Hematopoietic multipotent progenitor cell (in vitro differentiated cells): Measurements from ENCODE around the gene DCAF17. TPM values are rescaled to one million over a fixed set of nuclear protein-coding genes. Genes with fewer than 3 reads are reported as not detected.
"Not testable (repeated sequence)": the region's sequence is repeated elsewhere in the genome, so short reads cannot be mapped to it uniquely, and the experiment has no call there.

Experiments used
- DNase-seq, 3 donors: peaks; one replicate each; pipeline ENCODE4 v3.0.0-alpha.2; 2011 to 2015; ENCODE audit warnings: low read depth in 2 of 3, low spot score in 2 of 3
- total RNA-seq: library from RNA; depleted of rRNA; stranded (reverse); fragments of >200 nt; gene quantifications from one replicate; pipeline ENCODE4 v1.2.3, GENCODE V29; 2012

Gene DCAF17
- total RNA-seq, 1 donor = 14.8 TPM

DNA sequence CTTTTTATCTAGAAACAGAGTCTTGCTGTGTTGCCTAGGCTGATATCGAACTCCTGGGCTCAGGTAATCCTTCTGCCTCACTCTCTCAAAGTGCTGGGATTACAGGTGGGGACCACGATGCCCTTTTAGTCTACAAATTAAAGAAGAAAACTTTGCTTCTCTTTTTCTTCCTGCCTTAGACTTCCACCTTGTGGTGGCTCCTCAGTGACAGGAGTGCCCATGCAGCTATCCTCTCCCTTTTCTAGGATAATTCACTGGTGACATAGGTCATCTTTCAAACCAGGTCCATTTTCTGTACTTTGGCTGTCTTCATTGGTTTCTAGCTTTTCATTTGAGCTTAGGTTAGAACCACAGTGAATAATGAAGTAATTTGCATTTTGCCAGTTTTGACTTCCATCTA is 13.6 kb downstream of the DCAF17 start:
- DNase-seq = peak in 1 of 3 donors; percentile 26

DNA sequence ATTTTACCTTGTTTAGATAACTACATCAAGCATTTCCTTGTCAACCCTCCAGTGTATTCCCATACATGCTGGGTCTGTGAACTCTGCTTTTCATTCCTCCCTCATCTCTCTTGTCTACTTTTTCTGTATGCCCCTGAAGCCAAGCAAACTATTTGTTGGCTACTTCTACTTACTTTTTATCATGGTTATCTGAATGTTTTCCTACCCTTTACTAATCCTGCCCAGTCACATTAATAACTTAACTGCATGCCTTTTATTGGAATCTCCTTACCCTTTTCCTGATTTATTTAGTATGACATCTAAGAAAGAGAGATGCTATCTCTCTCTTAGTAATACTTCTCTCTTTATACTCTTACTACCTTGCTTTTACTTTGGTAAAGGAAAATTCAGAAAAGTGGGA is 17.0 kb downstream of the DCAF17 start:
- no peak for DNase-seq

DNA sequence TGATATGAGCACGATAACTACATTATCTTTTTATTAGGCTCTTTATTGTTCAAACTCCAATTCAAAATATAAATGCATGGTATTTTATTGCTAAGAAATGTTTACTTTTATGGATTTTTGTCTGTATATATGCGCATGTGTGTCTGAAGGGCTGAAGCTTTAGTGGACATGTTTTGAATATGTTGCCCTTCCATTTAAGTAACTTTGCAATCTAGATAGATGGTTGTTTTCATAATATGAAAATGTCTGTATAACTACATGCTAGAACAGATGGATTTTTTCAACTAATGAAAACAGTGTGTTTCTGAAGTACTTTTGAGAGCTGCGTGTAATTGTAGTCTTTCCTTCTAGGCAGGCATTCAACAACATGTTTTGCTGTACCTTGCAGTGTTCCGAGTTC is 18.7 kb downstream of the DCAF17 start:
- no peak for DNase-seq

DNA sequence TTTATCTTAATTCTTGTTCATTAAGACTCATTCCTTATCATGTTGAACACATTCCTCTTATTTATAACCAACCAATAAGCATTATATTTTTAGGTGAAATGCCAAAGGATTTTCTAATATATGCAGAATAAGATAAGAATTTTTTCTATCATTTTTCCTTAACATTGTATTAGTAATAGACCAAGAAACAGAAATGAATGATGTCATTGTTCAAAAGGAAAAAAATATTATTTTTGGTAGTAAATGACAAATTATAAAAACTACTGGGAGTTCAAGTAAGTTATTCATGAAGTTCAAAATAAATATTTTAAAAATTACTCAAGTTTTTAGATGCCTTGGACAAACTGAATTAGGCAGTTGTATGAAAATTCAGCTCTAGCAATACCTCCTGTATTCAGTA is 25.5 kb downstream of the DCAF17 start:
- no peak for DNase-seq

DNA sequence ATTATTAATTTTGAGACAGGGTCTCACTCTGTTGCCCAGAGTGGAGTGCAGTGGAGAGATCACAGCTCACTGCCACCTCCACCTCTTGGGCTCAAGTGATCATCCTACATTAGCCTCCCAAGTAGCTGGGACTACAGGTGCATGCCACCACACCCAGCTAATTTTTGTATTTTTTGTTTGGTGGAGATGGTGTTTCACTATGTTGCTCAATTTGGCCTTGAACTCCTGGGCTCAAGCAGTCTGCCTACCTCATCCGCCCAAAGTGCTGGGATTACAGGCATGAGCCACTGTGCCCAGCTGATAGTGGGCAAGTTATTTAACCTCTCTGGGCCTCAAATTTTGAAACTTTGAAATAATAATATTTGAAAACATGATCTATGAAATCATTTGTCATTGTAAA is 26.5 kb downstream of the DCAF17 start:
- DNase-seq = no peak

DNA sequence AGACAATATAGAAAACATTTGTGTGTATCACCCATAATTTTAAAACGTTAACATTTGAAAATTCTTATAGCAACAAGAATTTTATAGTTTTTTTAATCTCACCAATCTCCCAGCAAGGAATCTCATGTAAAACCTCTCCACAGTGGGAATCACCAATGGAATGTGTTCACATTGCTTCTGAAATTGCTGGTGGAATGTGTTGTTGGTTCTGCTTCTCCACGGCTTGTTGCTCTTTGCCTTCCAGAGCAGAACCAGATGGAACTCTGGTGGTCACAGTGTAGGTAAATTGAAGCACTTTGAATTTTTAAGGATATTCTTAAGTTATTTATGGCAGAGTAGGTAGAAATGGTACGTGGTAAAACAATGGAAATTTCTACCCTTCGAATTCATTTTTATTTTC is 35.1 kb downstream of the DCAF17 start:
- DNase-seq = no peak

DNA sequence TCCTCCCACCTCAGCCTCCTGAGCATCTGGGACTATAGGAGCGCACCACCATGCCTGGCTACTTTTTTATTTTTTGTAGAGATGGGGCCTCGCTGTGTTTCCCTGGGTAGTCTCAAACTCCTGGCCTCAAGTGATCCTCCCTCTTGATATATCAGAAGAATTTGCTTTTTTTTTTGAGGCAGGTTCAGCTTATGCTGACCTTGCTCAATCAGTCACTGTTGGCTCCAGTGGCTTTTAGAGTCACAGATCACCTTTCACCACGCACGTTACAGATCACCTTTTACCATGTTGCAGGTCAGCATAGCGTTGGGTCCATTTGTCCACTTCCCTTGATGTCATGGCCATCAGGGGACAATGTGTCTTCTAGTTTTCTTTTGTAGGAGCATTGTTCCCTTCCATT is 36.1 kb downstream of the DCAF17 start:
- no peak for DNase-seq

DNA sequence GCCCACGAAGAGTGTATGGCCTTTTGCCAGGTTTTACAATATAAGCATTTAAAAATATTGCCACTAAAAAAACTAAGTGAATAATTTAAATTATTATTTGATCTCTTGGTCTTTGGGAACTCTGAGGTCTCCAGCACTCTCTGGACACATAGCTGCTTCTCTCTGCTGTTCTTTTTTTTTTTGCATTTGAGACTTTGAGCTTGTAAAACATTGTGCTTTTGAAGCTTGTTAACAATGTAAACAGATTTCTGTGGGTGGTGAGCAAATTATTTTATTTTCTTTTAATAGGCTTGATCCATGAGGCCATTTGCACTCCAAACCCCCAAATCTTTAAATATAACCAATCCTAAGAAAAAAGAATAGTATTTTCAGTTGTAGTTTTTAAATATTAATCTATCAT is 42.0 kb downstream of the DCAF17 start:
- DNase-seq = no peak

DNA sequence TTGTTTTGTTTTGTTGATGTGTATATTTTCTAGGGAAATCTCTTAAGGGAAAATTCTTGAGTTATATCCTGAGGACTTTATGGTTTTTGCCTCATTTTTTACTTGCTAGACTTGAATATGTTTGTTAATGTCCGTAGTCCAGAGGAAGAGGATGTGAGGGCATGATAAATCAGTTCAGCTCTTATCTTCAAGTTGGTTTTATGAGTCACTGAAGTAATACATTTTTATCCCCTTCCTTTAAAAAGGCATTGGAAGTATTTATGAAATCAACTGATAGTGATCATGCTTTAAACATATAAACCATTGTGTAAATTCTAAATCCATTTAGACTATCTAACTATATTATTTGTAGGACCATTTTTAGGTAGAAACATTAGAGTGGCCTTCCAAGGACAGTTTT is 44.3 kb downstream of the DCAF17 start:
- no peak for DNase-seq

DNA sequence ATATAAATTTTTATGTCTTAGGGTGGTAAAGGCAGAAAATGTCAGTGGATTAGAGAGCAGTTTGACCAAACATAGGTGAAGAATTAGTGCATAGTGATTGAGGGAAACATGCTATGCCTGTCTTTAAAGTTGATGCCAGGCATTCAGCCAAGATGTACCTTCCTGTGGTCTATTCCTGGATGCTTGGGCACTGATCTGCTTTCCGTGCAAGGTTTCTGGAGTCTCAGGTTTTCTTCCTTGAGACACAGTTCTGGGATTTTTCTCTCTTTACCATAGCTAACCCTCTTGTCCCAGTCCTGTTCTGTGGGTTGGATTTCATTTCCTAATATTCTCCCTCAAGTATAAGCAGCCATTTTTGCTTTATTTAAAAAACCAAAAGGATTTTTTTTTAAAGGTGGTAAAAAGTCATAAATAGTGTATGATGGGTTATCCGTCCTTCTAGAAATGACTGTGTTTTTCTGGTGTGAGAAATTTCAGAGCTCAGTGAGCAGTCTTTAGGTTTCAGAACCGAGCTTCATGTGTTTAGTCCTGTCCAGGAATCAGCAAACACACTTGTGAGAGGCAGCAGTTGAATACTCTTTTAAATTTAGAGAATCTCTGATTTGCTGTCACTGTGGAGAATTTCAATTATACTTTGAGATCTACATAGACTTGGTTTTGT is 45.3 kb downstream of the DCAF17 start:
- no peak for DNase-seq

DNA sequence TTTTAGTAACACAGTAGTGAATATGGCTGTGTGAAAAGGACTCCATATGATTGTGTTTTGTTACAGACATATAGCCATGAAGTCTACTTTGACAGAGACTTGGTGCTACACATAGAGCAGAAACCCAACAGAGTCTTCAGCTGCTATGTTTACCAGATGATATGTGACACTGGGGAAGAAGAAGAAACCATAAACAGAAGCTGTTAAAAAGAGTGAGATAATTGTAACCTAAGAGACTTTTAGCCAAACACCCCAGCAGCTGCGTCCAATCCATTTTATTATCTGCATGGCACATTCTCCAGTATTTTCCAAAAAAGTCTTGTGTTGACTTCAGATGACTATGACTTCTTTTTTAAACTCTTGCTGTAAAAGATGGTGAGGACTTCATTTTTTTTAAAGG is 46.9 kb downstream of the DCAF17 start:
- no peak for DNase-seq

DNA sequence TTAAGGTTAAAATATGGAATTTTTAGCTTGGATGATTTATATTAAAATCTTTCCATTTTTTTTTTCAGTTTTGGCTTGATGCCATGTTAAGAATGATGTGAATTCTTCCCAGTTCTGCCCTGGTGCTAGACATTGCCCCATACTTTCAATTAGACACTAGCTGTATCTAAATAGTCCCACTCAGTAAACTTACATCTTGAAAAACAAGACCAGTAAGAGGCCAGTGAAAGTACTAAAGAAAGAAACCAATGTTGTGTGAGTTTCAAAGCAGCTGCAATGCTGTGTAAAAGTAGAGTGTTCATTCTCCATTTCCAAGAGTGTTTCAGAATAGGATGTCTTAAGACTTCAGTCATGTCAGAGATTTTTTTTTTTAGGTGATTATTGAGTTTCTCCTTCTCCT is 48.3 kb downstream of the DCAF17 start:
- DNase-seq = no peak

DNA sequence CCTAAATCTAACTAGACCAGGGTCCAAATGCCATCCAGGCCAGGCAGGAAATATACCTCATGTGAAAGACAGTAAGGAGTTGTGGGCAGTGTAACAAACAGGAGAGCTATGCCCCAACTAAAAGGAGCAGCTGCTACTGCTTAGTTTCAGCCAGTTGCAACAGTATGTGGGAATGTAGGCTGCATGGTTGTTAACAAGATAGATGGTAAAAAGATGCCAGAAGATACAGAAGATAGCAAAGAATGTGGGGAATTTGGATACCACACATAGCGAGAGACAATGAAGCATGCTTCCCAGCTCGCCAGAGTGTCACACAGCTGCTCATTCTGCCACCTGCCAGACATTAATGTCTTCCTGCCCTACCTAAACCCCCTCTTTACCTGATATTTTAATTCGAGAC is 48.9 kb downstream of the DCAF17 start:
- no peak for DNase-seq

DNA sequence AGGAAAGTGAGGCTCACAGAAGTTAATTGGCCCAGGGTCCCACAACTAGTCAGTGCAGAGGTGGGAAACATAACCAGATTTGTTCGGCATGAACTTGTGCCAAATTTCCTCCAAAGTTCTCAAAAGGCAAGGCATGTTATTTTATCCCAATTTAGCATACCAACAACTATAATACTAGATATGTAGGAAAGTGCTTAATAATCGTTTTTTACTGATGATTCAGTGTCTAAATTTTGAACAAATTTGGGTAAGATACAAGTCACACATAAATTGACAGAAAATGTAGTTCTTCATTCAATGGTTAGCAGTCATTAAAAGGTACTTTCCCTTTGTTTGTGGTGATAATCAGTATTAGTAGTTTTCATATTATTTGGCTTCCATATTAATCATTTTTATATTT is 49.8 kb downstream of the DCAF17 start:
- no peak for DNase-seq

DNA sequence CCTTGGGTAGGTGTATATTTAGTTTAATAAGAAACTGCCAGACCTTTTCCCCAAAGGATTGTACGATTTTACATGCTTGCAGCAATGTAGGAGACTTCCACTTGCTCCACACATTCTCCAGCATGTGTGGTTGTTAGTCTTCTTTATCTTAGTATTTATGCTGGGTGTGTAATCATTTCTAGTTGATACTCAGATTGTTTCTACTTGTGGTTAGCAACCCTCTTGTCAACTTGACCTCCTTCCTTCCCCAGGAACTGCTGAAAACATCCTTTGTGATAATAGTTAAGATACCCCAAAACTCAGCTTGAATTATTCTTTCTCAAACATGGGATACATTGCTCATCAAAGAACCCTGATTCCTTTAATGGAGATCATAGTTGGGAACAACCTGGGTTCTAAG is 51.1 kb downstream of the DCAF17 start:
- DNase-seq = no peak

DNA sequence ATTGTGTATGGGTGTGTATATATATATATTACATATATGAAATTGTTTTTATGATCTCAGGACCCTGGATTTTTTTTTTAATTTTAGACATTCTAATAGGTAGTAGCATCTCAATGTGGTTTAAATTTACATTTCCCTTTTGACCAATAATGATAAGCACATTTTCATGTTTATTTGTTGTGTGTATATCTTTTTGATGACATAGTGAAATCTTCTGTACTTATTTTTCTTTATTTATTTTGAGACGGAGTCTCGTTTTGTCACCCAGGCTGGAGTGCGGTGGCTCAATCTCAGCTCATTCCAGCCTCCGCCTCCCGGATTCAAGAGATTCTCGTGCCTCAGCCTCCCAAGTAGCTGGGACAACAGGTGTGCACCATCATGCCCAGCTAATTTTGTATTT is 53.2 kb downstream of the DCAF17 start:
- DNase-seq = no peak

DNA sequence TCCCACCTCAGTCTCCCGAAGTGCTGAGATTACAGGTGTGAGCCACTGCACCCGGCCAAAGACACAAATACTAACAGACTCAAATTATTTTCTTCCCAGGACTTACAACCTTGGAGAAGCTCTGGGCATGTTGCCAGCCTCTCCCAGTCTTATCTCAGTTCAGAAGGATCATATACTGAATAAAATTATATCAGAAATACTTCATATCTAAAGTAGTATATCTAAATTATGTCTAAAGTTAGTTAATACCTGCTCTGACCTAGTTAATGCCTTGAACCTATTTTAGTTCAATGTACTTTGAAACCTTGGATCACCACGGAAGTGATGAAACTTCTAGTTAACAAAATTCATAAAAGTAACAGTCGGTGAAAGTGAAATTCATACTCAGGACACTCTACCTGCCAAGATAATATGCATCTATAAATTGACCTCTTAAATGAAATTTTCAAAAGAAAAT is 53.8 kb downstream of the DCAF17 start:
- DNase-seq = no peak

DNA sequence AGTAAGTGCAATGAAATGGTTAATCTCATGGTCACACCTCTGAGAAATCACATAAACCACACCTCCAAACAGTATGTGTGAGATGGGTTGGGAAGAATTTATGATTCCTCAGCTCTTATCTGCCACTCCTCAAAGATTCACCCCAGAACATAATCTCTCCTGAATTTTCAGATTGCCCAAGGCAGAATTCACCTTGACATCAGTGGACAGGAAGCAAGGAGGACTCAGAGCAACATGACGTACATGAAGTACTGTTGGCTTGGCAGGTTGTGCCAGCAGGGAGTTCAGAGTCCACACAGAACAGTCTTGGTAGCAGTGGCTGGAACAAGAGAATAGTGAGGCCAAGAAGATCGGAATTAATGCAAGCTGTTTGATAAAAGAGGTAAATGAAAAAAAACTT is 56.6 kb downstream of the DCAF17 start:
- no peak for DNase-seq

DNA sequence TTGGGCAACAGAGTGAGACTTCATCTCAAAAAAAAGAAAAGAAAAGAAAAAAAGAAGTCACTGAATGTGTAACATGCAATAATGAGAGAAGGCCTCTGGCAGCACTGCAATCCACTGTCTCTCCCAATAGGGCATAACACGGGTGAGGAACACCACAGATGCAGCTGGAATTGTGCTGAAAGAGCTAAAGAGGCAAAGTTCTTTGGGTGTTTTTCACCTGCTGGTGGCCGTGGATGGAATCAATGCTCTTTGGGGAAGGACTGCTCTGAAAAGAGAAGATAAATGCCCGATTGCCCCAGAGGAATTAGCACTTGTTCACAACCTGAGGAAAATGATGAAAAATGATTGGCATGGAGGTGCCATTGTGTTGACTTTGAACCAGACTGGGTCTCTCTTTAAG is 57.3 kb downstream of the DCAF17 start:
- DNase-seq = peak in 1 of 3 donors; percentile 20

DNA sequence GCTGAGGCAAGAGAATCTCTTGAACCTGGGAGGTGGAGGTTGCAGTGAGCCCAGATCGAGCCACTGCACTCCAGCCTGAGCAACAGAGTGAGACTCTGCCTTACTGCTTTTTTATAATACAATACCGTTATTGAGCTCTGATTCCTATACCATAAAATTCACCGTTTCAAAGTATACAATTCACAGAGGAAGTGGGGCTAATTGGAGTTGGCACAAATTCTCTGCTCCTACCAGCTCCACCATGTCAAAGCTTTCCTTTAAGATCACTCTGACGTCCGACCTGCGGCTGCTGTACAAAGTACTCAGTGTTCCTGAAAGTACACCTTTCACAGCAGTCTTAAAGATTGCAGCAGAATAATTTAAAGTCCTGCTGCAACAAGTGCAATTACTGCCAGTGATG is 58.6 kb downstream of the DCAF17 start:
- DNase-seq = no peak

DNA sequence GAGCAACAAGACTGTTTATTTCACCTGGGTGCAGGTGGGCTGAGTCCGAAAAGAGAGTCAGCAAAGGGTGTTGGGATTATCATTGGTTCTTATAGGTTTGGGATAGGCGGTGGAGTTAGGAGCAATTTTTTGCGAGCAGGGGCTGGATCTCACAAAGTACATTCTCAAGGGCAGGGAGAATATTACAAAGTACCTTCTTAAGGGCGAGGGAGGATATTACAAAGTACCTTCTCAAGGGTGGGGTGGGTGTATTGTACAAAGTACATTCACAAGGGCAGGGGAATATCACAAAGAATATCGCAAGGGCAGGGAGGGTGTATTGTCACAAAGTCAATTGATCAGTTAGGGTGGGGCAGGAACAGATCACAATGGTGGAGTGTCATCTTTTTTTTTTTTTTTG is 63.6 kb downstream of the DCAF17 start:
- not testable (repeated sequence) for DNase-seq

DNA sequence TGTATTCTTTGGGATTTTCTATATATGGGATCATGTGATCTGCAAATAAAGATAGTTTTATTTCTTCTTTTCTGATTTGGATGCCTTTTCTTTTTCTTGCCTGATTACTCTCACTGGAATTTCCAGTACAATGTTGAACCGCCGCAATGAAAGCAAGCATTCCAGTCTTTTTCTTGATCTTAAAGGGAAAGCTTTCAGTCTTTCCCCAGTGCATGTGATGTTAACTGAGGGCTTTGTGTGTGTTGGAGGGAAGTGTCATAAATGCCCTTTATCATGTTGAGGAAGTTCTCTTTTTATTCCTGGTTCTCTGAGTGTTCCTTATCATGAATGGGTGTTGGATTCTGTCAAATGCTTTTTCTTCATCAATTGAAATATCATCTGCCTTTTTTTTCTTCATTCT is 71.3 kb downstream of the DCAF17 start:
- no peak for DNase-seq
